ENCODE measurements around the gene AKR1C2.
"Not testable (repeated sequence)": the region's sequence is repeated elsewhere in the genome, so short reads cannot be mapped to it uniquely, and the experiment has no call there.

Gene AKR1C2

GRCh38 chr10:4988000-4988641 is 15.5 kb downstream of the AKR1C2 start:
- DNase-seq (ENCODE audit: low read depth) = not testable (repeated sequence)

- no peak for DNase-seq (ENCODE audit: low read depth)
Observed at GRCh38 chr10:4984971-4985594, 18.6 kb downstream of the AKR1C2 start.

GRCh38 chr10:4984223-4984622 is 19.4 kb downstream of the AKR1C2 start:
- DNase-seq (ENCODE audit: low read depth) = no peak

GRCh38 chr10:4983615-4984216 is 19.9 kb downstream of the AKR1C2 start:
- DNase-seq (ENCODE audit: low read depth) = no peak

GRCh38 chr10:4982764-4983226 is 20.9 kb downstream of the AKR1C2 start:
- peak; percentile 30 for DNase-seq (ENCODE audit: low read depth)

- peak; percentile 63 for DNase-seq (ENCODE audit: low read depth)
Observed at GRCh38 chr10:4981722-4982471, 21.8 kb downstream of the AKR1C2 start.

- no peak for DNase-seq (ENCODE audit: low read depth)
Observed at GRCh38 chr10:4980793-4981192, 22.9 kb downstream of the AKR1C2 start.

- DNase-seq (ENCODE audit: low read depth) = no peak
Observed at GRCh38 chr10:4978870-4979269, 24.8 kb downstream of the AKR1C2 start.

GRCh38 chr10:4977025-4977424 is 26.6 kb downstream of the AKR1C2 start:
- no peak for DNase-seq (ENCODE audit: low read depth)

- not testable (repeated sequence) for DNase-seq (ENCODE audit: low read depth)
Observed at GRCh38 chr10:4974400-4974799, 29.3 kb downstream of the AKR1C2 start.

- not testable (repeated sequence) for DNase-seq (ENCODE audit: low read depth)
Observed at GRCh38 chr10:4973294-4973693, 30.4 kb downstream of the AKR1C2 start.

GRCh38 chr10:4972369-4973142 is 31.1 kb downstream of the AKR1C2 start:
- not testable (repeated sequence) for DNase-seq (ENCODE audit: low read depth)

- DNase-seq (ENCODE audit: low read depth) = not testable (repeated sequence)
Observed at GRCh38 chr10:4970362-4970761, 33.3 kb downstream of the AKR1C2 start.

GRCh38 chr10:4969289-4969688 is 34.4 kb downstream of the AKR1C2 start:
- DNase-seq (ENCODE audit: low read depth) = not testable (repeated sequence)

- not testable (repeated sequence) for DNase-seq (ENCODE audit: low read depth)
Observed at GRCh38 chr10:4967189-4967588, 36.5 kb downstream of the AKR1C2 start.

GRCh38 chr10:4965763-4966162 is 37.9 kb downstream of the AKR1C2 start:
- not testable (repeated sequence) for DNase-seq (ENCODE audit: low read depth)

GRCh38 chr10:4963815-4964154 is 39.9 kb downstream of the AKR1C2 start:
- not testable (repeated sequence) for DNase-seq (ENCODE audit: low read depth)

- DNase-seq (ENCODE audit: low read depth) = peak; percentile 42
Observed at GRCh38 chr10:4962876-4963814, 40.5 kb downstream of the AKR1C2 start, which contains the start of gene AKR1C1. AKR1C1 (plus strand) TSS chr10:4963415; CDS start chr10:4963445, 30 bp downstream.

GRCh38 chr10:4962308-4962707 is 41.3 kb downstream of the AKR1C2 start:
- DNase-seq (ENCODE audit: low read depth) = not testable (repeated sequence)

- not testable (repeated sequence) for DNase-seq (ENCODE audit: low read depth)
Observed at GRCh38 chr10:4961558-4961957, 42.1 kb downstream of the AKR1C2 start.
